ENCODE data around the gene NFIL3.

DNA sequence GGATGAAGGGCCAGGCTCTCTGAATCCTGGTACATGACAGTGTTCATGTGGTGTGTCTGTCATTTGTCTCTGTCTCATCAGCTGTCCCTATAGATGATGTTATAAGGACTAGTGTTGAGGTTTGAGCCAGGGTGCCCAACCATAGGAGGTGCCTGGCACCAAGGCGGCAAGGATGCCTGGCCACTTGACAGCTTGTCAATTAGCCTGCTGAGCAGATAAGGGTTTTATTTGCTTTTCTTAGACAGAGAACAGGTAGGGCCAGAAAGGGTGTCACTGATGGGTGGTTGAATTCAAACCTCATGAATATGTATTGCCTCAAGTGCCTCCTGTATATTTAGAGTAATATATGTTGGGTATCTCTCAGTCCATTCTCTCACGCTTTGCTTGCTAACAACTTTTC lies 31.8 kb downstream of the NFIL3 start:
- TF ChIP-seq, protein P1, sequence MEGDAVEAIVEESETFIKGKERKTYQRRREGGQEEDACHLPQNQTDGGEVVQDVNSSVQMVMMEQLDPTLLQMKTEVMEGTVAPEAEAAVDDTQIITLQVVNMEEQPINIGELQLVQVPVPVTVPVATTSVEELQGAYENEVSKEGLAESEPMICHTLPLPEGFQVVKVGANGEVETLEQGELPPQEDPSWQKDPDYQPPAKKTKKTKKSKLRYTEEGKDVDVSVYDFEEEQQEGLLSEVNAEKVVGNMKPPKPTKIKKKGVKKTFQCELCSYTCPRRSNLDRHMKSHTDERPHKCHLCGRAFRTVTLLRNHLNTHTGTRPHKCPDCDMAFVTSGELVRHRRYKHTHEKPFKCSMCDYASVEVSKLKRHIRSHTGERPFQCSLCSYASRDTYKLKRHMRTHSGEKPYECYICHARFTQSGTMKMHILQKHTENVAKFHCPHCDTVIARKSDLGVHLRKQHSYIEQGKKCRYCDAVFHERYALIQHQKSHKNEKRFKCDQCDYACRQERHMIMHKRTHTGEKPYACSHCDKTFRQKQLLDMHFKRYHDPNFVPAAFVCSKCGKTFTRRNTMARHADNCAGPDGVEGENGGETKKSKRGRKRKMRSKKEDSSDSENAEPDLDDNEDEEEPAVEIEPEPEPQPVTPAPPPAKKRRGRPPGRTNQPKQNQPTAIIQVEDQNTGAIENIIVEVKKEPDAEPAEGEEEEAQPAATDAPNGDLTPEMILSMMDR (IDR thresholded peaks at IDR 0.05) = no peak
- TF ChIP-seq POLR2AphosphoS5 (IDR thresholded peaks at IDR 0.05) (no peak), POLR2A (IDR thresholded peaks at IDR 0.05; ENCODE audit: low read depth) (no peak)

Data from esophagus muscularis mucosa (tissue), 3 donors.